Pulmonary artery endothelial cell (primary cell): Measurements from ENCODE around the gene JAKMIP2. TPM values are rescaled to one million over a fixed set of nuclear protein-coding genes. Genes with fewer than 3 reads are reported as not detected.
"Not testable (repeated sequence)": the region's sequence is repeated elsewhere in the genome, so short reads cannot be mapped to it uniquely, and the experiment has no call there.

ENCODE experiments used
- DNase-seq: peaks from one replicate; pipeline ENCODE4 v3.0.0-alpha.2; 2011; ENCODE audit warnings: low read depth, low spot score
- total RNA-seq: library from RNA; depleted of rRNA; stranded (reverse); fragments of >200 nt; gene quantifications from 2 replicates; pipeline ENCODE4 v1.2.3, GENCODE V29; 2014

The JAKMIP2 gene
- total RNA-seq, 1 donor from 2014 or later = under 0.01 TPM

DNA sequence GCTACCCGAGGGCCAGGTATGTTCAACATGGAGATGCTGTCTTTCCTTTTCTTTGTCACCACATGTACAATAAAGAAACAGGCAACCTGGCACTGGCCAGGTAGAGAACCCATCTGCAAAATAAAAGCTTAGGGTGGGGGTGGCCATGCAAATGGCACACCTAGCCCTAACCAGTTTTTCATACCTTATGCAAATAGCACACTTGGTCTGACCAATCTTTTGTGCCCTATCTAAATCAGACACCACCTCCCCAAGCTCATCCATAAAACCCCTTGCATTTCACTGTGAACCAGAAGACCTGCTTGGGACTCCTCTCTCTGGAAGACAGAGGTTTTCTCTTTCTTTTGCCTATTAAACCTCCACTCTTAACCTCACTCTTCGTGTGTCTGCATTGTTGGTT, 33.9 kb downstream of the JAKMIP2 start:
- DNase-seq = no peak

GRCh38 chr5:147746986-147747385, 35.5 kb downstream of the JAKMIP2 start:
- no peak for DNase-seq

GRCh38 chr5:147743678-147744374, 38.7 kb downstream of the JAKMIP2 start:
- DNase-seq = no peak

DNA sequence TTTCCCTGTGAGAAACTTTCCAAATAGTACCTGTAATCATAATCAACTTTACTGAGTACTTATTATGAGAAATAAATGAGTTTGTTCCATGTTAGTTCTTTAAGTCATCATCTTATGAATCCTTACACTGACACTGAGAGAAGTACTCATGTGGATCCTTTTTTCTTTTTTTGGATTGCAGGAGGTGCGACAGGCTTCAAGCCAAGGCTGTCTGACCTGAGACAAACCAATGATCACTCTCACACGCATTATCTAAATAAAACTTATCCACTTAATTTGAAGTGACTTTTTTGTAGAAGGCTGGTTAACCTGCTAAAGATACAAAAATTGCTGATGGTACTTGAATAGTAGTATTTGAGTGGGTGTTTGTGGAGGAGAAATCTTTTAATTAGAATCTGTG, 39.5 kb downstream of the JAKMIP2 start:
- DNase-seq = no peak

DNA sequence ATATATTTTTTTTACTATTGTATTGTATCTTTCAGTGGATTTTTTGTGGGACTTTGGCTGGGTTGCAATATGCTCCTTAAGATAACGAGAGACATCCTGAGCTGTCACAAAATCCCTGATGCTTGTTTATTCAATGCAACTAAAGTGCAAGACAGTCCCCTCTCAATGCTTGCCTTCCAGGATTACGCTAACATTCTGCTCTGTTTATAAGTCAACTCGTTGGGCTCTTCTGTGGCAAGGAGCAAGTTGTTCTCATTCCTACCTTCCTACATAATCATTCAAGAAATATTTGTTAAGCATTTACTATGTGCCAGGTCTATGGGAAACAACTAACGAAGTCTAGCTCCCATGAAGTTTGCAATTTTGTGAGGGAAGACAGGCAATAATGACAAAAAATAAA, 40.4 kb downstream of the JAKMIP2 start:
- no peak for DNase-seq

DNA sequence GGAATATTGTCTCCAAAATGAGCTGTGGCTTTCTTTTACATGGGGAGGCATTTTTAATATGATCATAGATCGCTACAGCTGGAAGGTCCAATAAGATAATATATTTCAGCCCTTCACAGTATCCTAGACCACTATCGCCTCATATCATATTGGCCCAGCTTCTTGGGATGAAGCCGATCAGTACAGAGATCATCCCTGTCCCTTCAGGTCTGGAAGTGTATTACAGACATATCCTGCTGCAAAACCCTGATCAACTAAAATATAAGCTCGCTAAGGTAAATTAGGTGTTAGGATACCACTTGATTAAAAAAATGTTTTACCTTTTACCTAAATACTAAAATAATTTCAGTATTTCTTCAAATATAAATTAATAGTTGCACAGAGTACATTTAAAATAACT, 41.7 kb downstream of the JAKMIP2 start:
- no peak for DNase-seq

DNA sequence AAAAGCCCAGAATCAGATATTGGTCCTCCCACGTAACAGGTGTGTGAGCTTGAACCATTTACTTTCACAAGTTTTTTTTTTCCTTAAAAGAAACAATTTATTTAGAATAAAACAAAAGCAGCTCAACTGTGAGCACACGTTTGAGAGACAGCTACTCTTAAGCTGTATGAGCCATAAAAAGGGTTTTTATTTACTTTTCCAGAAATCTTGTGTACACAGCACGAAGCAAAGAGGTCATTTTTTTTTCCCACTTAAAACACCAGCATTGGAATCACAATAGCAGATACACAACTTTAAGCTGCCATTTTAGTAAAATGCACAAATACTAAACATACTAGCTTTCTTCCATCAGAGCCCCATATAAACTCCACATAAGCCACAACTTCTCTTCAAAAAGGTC, 44.6 kb downstream of the JAKMIP2 start:
- no peak for DNase-seq

- no peak for DNase-seq
Observed at GRCh38 chr5:147735621-147736125, 46.9 kb downstream of the JAKMIP2 start.

GRCh38 chr5:147734894-147735293, 47.6 kb downstream of the JAKMIP2 start:
- DNase-seq = no peak

GRCh38 chr5:147733075-147733474, 49.5 kb downstream of the JAKMIP2 start:
- no peak for DNase-seq

DNA sequence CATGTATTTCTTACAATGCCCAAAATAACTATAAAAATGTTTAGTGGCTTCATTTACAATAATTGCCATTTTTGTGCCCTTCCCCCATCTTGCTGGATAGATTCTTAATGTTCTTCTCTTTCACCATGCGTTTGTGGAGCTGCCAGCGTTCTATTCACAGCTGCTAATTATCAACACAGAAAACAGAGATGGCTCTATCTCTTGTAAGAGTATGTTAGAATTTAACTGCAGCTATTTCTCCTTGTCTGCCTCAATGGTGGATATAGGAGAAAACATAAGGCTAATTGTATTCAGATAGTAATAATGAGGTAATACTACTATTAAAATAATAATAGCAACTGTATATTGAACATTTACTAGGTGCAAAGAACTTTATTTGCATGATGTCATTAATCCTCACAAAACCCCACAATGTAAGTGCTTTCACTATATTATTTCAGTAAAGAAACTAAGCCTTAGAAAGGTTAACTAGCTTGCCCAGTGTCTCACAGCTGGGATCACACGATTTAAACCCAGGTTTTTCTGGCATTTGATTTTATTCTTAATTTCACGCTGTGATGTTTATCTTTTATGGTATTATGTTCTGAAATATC, 50.1 kb downstream of the JAKMIP2 start:
- DNase-seq = no peak

GRCh38 chr5:147731431-147732290, 50.9 kb downstream of the JAKMIP2 start:
- no peak for DNase-seq

DNA sequence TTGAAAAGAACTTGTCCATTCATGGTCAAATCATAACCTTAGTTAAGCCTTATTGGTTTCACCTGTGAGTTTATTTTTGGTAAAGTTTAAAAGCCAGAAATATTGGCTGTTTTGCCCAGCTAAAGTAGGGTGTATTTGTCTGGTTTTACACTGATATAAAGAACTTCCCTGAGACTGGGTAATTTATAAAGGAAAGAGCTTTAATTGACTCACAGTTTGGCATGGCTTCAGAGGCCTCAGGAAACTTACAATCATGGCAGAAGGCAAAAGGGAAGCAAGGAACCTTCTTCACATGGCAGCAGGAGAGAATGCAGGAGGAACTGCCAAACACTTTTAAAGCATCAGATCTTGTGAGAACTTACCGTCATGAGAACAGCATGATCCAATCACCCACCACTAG, 55.3 kb downstream of the JAKMIP2 start:
- DNase-seq = no peak

DNA sequence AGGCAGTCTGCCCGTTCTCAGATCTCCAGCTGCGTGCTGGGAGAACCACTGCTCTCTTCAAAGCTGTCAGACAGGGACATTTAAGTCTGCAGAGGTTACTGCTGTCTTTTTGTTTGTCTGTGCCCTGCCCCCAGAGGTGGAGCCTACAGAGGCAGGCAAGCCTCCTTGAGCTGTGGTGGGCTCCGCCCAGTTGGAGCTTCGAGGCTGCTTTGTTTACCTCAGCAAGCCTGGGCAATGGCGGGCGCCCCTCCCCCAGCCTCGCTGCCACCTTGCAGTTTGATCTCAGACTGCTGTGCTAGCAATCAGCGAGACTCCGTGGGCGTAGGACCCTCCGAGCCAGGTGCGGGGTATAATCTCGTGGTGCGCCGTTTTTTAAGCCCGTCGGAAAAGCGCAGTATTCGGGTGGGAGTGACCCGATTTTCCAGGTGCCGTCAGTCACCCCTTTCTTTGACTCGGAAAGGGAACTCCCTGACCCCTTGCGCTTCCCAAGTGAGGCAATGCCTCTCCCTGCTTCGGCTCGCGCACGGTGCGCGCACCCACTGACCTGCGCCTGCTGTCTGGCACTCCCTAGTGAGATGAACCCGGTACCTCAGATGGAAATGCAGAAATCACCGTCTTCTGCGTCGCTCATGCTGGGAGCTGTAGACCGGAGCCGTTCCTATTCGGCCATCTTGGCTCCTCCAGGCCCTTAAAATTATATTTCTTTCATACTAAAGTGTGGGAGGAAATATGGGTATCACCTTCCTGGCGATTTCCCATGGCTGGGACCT, 61.2 kb downstream of the JAKMIP2 start:
- not testable (repeated sequence) for DNase-seq

DNA sequence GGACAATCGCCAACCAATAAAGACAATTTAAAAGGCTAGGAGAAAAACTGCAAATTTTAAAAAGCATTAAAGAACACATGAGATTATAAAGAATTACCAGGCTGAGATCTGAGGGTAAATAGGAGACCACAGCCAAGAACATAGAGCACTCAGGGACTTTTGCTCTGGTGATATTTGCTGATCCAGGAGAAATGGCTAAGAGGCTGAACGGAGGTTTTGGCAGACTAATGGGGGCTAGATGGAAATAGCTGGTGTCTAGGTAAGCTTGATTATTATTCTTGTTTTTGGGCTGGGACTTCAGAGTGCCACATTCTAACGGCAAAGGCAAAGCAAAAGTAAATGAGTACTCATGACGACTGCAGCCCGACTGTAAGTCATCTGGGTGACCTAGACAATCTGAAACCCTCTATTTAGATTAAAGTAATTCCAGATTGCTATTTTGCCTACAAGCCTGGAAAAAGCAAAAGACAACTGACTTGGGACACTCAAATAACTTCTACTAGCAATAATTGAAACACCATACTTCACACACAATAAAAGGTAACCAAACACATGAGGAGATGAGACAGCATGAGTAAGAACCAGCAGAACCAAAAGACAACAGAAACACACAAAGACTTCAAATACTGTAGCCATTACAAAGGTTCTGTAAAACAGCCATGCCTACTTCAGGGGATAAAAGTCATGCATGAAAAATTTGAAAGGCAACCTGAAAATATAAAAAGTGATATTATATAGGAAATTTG, 68.8 kb downstream of the JAKMIP2 start:
- DNase-seq = no peak

DNA sequence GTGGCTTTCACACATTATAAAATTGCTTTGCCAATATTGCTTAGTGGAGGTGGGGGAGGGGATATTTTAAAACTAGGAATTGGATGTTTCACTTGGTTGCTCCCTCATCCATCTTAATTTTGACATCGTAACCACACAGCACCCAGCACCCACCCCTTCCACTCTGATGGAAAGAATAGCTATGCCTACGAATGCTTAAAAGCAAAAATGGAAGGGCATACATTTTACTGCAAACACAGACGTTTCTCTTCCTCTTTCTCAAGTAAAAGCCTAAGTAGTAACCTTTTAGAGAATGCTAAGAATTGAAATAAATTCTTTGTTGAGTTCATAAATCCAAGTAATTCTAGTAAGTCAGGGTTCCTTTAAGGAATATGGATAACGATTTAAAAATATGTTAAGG, 69.9 kb downstream of the JAKMIP2 start:
- DNase-seq = no peak

DNA sequence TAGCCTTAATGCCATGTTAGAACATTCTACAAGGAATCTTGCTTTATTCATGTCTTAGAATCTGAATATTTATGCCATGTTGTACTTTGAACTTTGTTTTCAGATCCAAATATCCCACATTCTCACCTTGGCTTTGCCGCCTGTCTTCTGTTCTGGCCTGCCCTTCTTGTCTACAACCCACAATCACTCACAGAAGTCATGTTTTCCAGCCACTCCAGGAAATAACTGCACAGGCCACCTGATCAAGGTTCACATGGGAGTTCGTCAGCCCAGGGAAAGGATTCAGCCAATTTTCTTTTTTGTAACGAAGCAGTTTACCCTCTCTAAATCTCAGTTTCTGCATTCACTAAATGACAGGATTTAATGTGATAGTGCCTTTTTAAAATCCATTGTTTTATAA, 70.5 kb downstream of the JAKMIP2 start:
- DNase-seq = no peak

- DNase-seq = no peak
Observed at GRCh38 chr5:147711019-147711418, 71.5 kb downstream of the JAKMIP2 start.

DNA sequence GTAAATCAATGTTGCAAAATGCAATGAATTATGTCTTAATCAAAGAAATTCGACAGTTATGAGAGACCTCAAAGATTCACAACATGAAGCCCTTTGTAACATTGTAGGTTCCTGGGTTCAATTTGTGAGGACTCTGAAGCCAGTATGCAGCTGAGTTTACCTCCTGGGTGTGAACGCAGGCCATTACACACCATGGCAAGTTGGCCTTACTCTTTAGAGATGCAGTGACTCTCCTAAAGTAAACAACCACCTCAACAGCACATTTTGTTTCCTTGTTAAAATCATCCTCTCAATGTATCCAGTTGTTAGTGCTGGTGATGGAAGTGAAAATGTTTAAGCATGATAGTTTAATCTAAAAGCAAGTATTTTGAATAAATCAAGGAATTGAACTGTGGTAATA, 73.8 kb downstream of the JAKMIP2 start:
- DNase-seq = no peak

DNA sequence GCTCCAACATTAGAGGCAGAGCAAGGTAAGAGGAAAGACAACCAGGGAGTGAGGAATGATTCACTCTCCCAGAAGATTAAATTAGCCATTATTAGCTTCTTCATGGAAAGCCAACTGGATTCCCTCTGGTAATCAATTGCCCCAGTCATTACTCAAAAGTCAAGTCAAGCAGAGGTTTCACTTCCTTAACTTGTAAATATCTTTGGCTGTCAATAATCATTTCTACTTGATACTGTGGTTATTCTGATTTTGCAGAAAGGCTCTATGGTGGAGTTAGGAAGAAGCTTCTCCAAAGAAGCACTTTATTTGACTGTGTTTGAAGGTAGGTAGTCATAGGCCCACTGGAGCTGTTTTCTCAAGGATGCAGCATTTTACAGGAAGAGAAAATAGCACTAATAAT, 78.0 kb downstream of the JAKMIP2 start:
- no peak for DNase-seq

DNA sequence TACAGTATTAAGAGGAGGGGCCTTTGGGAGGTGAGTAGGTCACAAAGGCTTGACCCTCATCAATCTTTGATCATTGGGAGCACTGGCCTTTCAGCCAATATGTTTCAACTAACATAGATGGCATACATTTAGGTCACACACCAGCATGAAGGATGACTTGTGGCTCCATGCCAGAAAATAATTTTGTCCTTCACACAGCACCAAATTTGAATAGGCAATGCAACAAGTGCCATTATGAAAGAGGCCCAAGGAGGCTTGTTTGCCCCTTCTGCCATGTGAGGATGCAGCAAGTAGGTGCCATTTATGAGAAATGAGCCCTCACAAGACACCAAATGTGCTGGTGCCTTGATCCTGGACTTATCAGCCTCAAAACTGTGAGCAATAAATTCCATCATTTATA, 81.1 kb downstream of the JAKMIP2 start:
- no peak for DNase-seq
